HEK293 (cell line): ENCODE measurements around the gene SORBS2.

Experiments used
- CTCF ChIA-PET: fragments of 350-600 bp; formaldehyde crosslinking; extraction: SDS; loops from one replicate; lab custom pipeline; 2021; ENCODE audit warnings: antibody characterized with exemption; lab: Yijun Ruan, JAX
- POLR2A ChIA-PET: fragments of 300-600 bp; formaldehyde crosslinking; extraction: SDS; loops from one replicate; lab custom pipeline; 2020; ENCODE audit warnings: antibody characterized with exemption, inconsistent platforms; lab: Yijun Ruan, JAX
- H3K27ac ChIP-seq: fragments of 200-500 bp; sonication (Bioruptor generic); 2 replicates; pipeline ENCODE4 v1.5.1; 2014; ENCODE audit warnings: low read depth, low read length, control low read depth, inconsistent platforms; ENCODE audit errors: extremely low read depth
- H3K36me3 ChIP-seq, 2 experiments: fragments of 200-500 bp in 1 of 2; sonication (Bioruptor generic) in 1 of 2; 1 replicate in 1 of 2; 2 replicates in 1 of 2; pipeline ENCODE4 v1.5.1; 2014 to 2017; ENCODE audit warnings: inconsistent platforms in 2 of 2, low read length in 2 of 2; ENCODE audit not compliant: control insufficient read depth in 2 of 2, insufficient read depth in 1 of 2
- H3K4me1 ChIP-seq: fragments of 200-500 bp; sonication (Bioruptor generic); 2 replicates; pipeline ENCODE4 v1.5.1; 2014; ENCODE audit warnings: mild to moderate bottlenecking, low read length, inconsistent platforms; ENCODE audit not compliant: control insufficient read depth, insufficient read depth
- H3K4me3 ChIP-seq: 2 replicates; pipeline ENCODE4 v1.5.1; 2011; ENCODE audit warnings: low read depth, mild to moderate bottlenecking, control low read depth, low read length, moderate library complexity
- H3K9me3 ChIP-seq: fragments of 200-500 bp; sonication (Bioruptor generic); 2 replicates; pipeline ENCODE4 v1.5.1; 2014; ENCODE audit warnings: low read depth, low read length, inconsistent platforms; ENCODE audit not compliant: control insufficient read depth, insufficient read depth
- BCL11A ChIP-seq: fragments of 450-650 bp; formaldehyde crosslinking; IDR thresholded peaks from 2 replicates; pipeline ENCODE4 v1.5.1; 2016; ENCODE audit warnings: low read depth, missing biosample characterization, missing genetic modification characterization
- EGR2 ChIP-seq: fragments of 450-650 bp; formaldehyde crosslinking; IDR thresholded peaks from 2 replicates; pipeline ENCODE4 v1.5.1; 2016; ENCODE audit warnings: low read depth, missing biosample characterization, missing genetic modification characterization
- FEZF1 ChIP-seq: fragments of 450-650 bp; formaldehyde crosslinking; IDR thresholded peaks from 2 replicates; pipeline ENCODE4 v1.5.1; 2016; ENCODE audit warnings: missing biosample characterization, missing genetic modification characterization
- INSM2 ChIP-seq: fragments of 450-650 bp; formaldehyde crosslinking; IDR thresholded peaks from 2 replicates; pipeline ENCODE4 v1.5.1; 2016; ENCODE audit warnings: missing biosample characterization, missing genetic modification characterization
- KLF8 ChIP-seq: fragments of 450-650 bp; formaldehyde crosslinking; IDR thresholded peaks from 2 replicates; pipeline ENCODE4 v1.5.1; 2016; ENCODE audit warnings: missing biosample characterization, missing genetic modification characterization
- MYNN ChIP-seq: fragments of 450-650 bp; formaldehyde crosslinking; IDR thresholded peaks from 2 replicates; pipeline ENCODE4 v1.5.1; 2016; ENCODE audit warnings: missing biosample characterization, missing genetic modification characterization, borderline replicate concordance
- PRDM2 ChIP-seq: fragments of 450-650 bp; formaldehyde crosslinking; IDR thresholded peaks from 2 replicates; pipeline ENCODE4 v1.5.1; 2016; ENCODE audit warnings: missing biosample characterization, missing genetic modification characterization, borderline replicate concordance
- PRDM6 ChIP-seq: fragments of 450-650 bp; formaldehyde crosslinking; IDR thresholded peaks from 2 replicates; pipeline ENCODE4 v1.5.1; 2017; ENCODE audit warnings: missing biosample characterization, missing genetic modification characterization
- WT1 ChIP-seq: fragments of 450-650 bp; formaldehyde crosslinking; IDR thresholded peaks from 2 replicates; pipeline ENCODE4 v1.5.1; 2016; ENCODE audit warnings: missing biosample characterization, missing genetic modification characterization
- ZFP3 ChIP-seq: fragments of 450-650 bp; formaldehyde crosslinking; IDR thresholded peaks from 2 replicates; pipeline ENCODE4 v1.5.1; 2016; ENCODE audit warnings: low read depth, missing biosample characterization, missing genetic modification characterization
- ZNF133 ChIP-seq: fragments of 450-650 bp; formaldehyde crosslinking; IDR thresholded peaks from 2 replicates; pipeline ENCODE4 v1.5.1; 2016; ENCODE audit warnings: missing biosample characterization, missing genetic modification characterization
- ZNF169 ChIP-seq: fragments of 450-650 bp; formaldehyde crosslinking; IDR thresholded peaks from 2 replicates; pipeline ENCODE4 v1.5.1; 2016; ENCODE audit warnings: missing biosample characterization, missing genetic modification characterization
- ZNF202 ChIP-seq: fragments of 450-650 bp; formaldehyde crosslinking; IDR thresholded peaks from 2 replicates; pipeline ENCODE4 v1.5.1; 2016; ENCODE audit warnings: missing biosample characterization, missing genetic modification characterization, borderline replicate concordance
- ZNF324 ChIP-seq: fragments of 450-650 bp; formaldehyde crosslinking; IDR thresholded peaks from 2 replicates; pipeline ENCODE4 v1.5.1; 2016; ENCODE audit warnings: missing biosample characterization, missing genetic modification characterization
- ZNF350 ChIP-seq: fragments of 450-650 bp; formaldehyde crosslinking; IDR thresholded peaks from 2 replicates; pipeline ENCODE4 v1.5.0; 2017; ENCODE audit warnings: missing biosample characterization, mild to moderate bottlenecking, missing genetic modification characterization
- ZNF660 ChIP-seq: fragments of 450-650 bp; IDR thresholded peaks from 2 replicates; pipeline ENCODE4 v1.5.1; 2018; ENCODE audit warnings: missing biosample characterization, mild to moderate bottlenecking, missing genetic modification characterization
- ZNF704 ChIP-seq: fragments of 450-650 bp; formaldehyde crosslinking; IDR thresholded peaks from 2 replicates; pipeline ENCODE4 v1.5.1; 2016; ENCODE audit warnings: missing biosample characterization, missing genetic modification characterization
- ZXDB ChIP-seq: fragments of 450-650 bp; formaldehyde crosslinking; IDR thresholded peaks from 2 replicates; pipeline ENCODE4 v1.5.1; 2016; ENCODE audit warnings: missing biosample characterization, missing genetic modification characterization

Gene SORBS2

GRCh38 chr4:185608185-185608584 lies 203.8 kb downstream of the SORBS2 start:
- H3K4me3 ChIP-seq: no peak overlapping the region
- CTCF ChIA-PET: interaction anchor here (0.9 kb wide), 1 partner anchor 11 kb away, joined by 8 read pairs; no protein-coding TSS in a partner anchor
- POLR2A ChIA-PET: no interaction called here

GRCh38 chr4:185602397-185602796 lies 209.6 kb downstream of the SORBS2 start:
- Histone ChIP-seq H3K4me1 (no peaks in the 10 kb centered on the region), H3K4me3 (no peak overlapping the region), H3K36me3 (no peaks in the 10 kb centered on the region), H3K27ac (no peak overlapping the region), H3K9me3 (no peaks in the 10 kb centered on the region)
- ChIA-PET CTCF (no interaction called here), POLR2A (no interaction called here)
- TF ChIP-seq ZNF202 (tag by site-specific recombination) (no peak), ZNF350 (tag by site-specific recombination) (no peak), ZXDB (peak; percentile 53; the same call in 1 of the 2 replicates), BCL11A (peak; percentile 42; the same call in 1 of the 2 replicates), ZNF660 (tag by site-specific recombination) (no peak), KLF8 (no peak), FEZF1 (tag by site-specific recombination) (peak; percentile 75), WT1 (tag by site-specific recombination) (peak; percentile 52; the same call in 1 of the 2 replicates), PRDM6 (peak; percentile 76)

More at GRCh38 chr4:185608185-185608584, 203.8 kb downstream of the SORBS2 start:
- no peak overlapping the region for H3K27ac ChIP-seq
- TF ChIP-seq ZNF169 (tag by site-specific recombination): no peak
- no peak for TF ChIP-seq ZFP3 (tag by site-specific recombination)
- no peak for TF ChIP-seq ZNF704
- TF ChIP-seq WT1 (tag by site-specific recombination): no peak
- no peak for TF ChIP-seq ZNF133 (tag by site-specific recombination)
- no peak for TF ChIP-seq MYNN
- no peak for TF ChIP-seq ZNF324 (tag by site-specific recombination)
- TF ChIP-seq PRDM2 (tag by site-specific recombination): no peak
- no peak for TF ChIP-seq EGR2
- TF ChIP-seq INSM2 (tag by site-specific recombination): no peak
- H3K9me3 ChIP-seq: no peaks in the 10 kb centered on the region
- H3K4me1 ChIP-seq: no peaks in the 10 kb centered on the region
- no peaks in the 10 kb centered on the region; a peak in 1 of 3 replicates for H3K36me3 ChIP-seq
